HCEC 1CT (cell line): Measurements from ENCODE around the gene ALS2CL.
A peak's percentile ranks its signal among the peaks of the same experiment; 100 is the strongest.

ENCODE experiments used
- DNase-seq: peaks from one replicate; pipeline ENCODE4 v3.0.0-alpha.2; 2017

Gene ALS2CL

GRCh38 chr3:46676601-46677410, 16.7 kb downstream of the ALS2CL start:
- DNase-seq: no peak

- peak; percentile 65 for DNase-seq
These were observed 17.5 kb downstream of the ALS2CL start for GRCh38 chr3:46675843-46676567.

- DNase-seq: no peak
These were observed 18.1 kb downstream of the ALS2CL start for GRCh38 chr3:46675426-46675825.

GRCh38 chr3:46674031-46674845, 19.2 kb downstream of the ALS2CL start:
- no peak for DNase-seq

GRCh38 chr3:46673151-46674030, 20.1 kb downstream of the ALS2CL start:
- DNase-seq: no peak

- no peak for DNase-seq
These were observed 21.2 kb downstream of the ALS2CL start for GRCh38 chr3:46672349-46672695.

- no peak for DNase-seq
These were observed 21.7 kb downstream of the ALS2CL start for GRCh38 chr3:46671541-46672348.

- DNase-seq: no peak
These were observed 22.5 kb downstream of the ALS2CL start for GRCh38 chr3:46670891-46671427.

GRCh38 chr3:46670000-46670890, 23.2 kb downstream of the ALS2CL start:
- no peak for DNase-seq

- no peak for DNase-seq
These were observed 24.1 kb downstream of the ALS2CL start for GRCh38 chr3:46669191-46669999.

- no peak for DNase-seq
These were observed 24.9 kb downstream of the ALS2CL start for GRCh38 chr3:46668591-46668990.

- DNase-seq: no peak
These were observed 25.4 kb downstream of the ALS2CL start for GRCh38 chr3:46668116-46668515.

GRCh38 chr3:46667657-46668056, 25.8 kb downstream of the ALS2CL start:
- DNase-seq: no peak

GRCh38 chr3:46667061-46667621, 26.3 kb downstream of the ALS2CL start:
- DNase-seq: no peak

GRCh38 chr3:46666453-46666845, 27.0 kb downstream of the ALS2CL start:
- no peak for DNase-seq

GRCh38 chr3:46665763-46666452, 27.6 kb downstream of the ALS2CL start:
- no peak for DNase-seq

- DNase-seq: no peak
These were observed 28.3 kb downstream of the ALS2CL start for GRCh38 chr3:46664971-46665762.
